ENCODE measurements around the gene ITPR2.
A peak's percentile ranks its signal among the peaks of the same experiment; 100 is the strongest.

The ITPR2 gene

GRCh38 chr12:26704214-26704613 is 128.8 kb downstream of the ITPR2 start:
- no peak overlapping the region for H4K91ac ChIP-seq (ENCODE audit: low read length)
- no peak overlapping the region for H2BK15ac ChIP-seq (ENCODE audit: low read depth, poor library complexity, severe bottlenecking)
- no peaks in the 10 kb centered on the region for H3K9me3 ChIP-seq (ENCODE audit: control insufficient read depth, low read length)
- H3K4me3 ChIP-seq (ENCODE audit: insufficient read depth in 1 of 2, low read depth in 1 of 2, low read length in 2 of 2): no peak overlapping the region
- peaks cover 1% of the 10 kb centered on the region for H3K79me1 ChIP-seq (replicated peaks; ENCODE audit: low read length, poor library complexity, severe bottlenecking)
- H3K27me3 ChIP-seq (ENCODE audit: control insufficient read depth in 1 of 2, insufficient read depth in 1 of 2, low read length in 2 of 2): no peaks in the 10 kb centered on the region
- H3K23ac ChIP-seq (ENCODE audit: low read length in 2 of 2): no peak overlapping the region
- H2BK5ac ChIP-seq (ENCODE audit: low read depth, low read length, poor library complexity, severe bottlenecking): no peak overlapping the region
- H3K4me2 ChIP-seq (ENCODE audit: low read length, poor library complexity, severe bottlenecking): no peak overlapping the region
- no peak overlapping the region for H3K9ac ChIP-seq (ENCODE audit: low read length)
- no peak overlapping the region for H3K18ac ChIP-seq (ENCODE audit: low read depth in 1 of 2, low read length in 2 of 2)
- H3K4ac ChIP-seq (ENCODE audit: low read depth in 1 of 2, low read length in 2 of 2): no peak overlapping the region
- WGBS: 100% methylated on average over 1 of the region's 1 CpG
- H2BK120ac ChIP-seq (ENCODE audit: low read depth, low read length): no peak overlapping the region
- no peak overlapping the region for H3K14ac ChIP-seq (ENCODE audit: low read length in 2 of 2)
- no peak overlapping the region for H3K27ac ChIP-seq (ENCODE audit: low read length, poor library complexity, severe bottlenecking)
- no peak overlapping the region for H2AK5ac ChIP-seq (ENCODE audit: low read length, severe bottlenecking)
- H2BK12ac ChIP-seq (ENCODE audit: low read length in 2 of 2): no peak overlapping the region
- no peak overlapping the region for H4K8ac ChIP-seq (ENCODE audit: low read length)
- no peak overlapping the region for H2AFZ ChIP-seq (ENCODE audit: low read depth, low read length)
- peaks cover 0 to 2% of the 10 kb centered on the region in 2 experiments for H3K36me3 ChIP-seq (ENCODE audit: control insufficient read depth in 1 of 2, insufficient read depth in 2 of 2, low read depth in 1 of 2, low read length in 2 of 2)
- no peaks in the 10 kb centered on the region for H3K4me1 ChIP-seq (ENCODE audit: control insufficient read depth, insufficient read depth, low read depth, low read length)
- no peak for DNase-seq

DNA sequence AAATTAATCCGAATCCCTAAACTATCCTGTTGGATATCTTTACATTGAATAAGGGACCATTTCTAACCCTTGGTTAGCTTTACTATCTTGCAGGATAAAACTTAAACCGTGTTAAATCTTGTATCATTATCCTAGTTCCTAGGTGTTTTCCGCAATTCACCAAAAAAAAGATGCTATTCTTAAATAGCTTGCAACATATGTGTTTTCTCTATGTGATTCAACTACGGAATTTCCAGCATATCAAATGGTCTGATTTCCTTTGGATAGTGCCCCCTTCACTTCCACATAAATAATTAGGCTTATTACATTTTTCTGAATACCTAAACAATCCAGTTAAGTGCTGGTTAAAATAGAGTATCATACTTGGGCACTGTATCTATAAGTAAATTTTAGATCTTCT is 130.3 kb downstream of the ITPR2 start:
- Histone ChIP-seq H2AK5ac (ENCODE audit: low read length, severe bottlenecking) (no peak overlapping the region), H3K4me2 (ENCODE audit: low read length, poor library complexity, severe bottlenecking) (no peak overlapping the region), H3K4me1 (ENCODE audit: control insufficient read depth, insufficient read depth, low read depth, low read length) (no peaks in the 10 kb centered on the region)

GRCh38 chr12:26701604-26702215 is 131.3 kb downstream of the ITPR2 start:
- Histone ChIP-seq H2AFZ (ENCODE audit: low read depth, low read length) (no peak overlapping the region), H3K27ac (ENCODE audit: low read length, poor library complexity, severe bottlenecking) (no peak overlapping the region), H3K9ac (ENCODE audit: low read length) (no peak overlapping the region), H3K18ac (ENCODE audit: low read depth in 1 of 2, low read length in 2 of 2) (no peak overlapping the region), H2BK5ac (ENCODE audit: low read depth, low read length, poor library complexity, severe bottlenecking) (no peak overlapping the region), H2BK12ac (ENCODE audit: low read length in 2 of 2) (no peak overlapping the region), H2AK5ac (ENCODE audit: low read length, severe bottlenecking) (no peak overlapping the region), H3K4me2 (ENCODE audit: low read length, poor library complexity, severe bottlenecking) (no peak overlapping the region), H2BK15ac (ENCODE audit: low read depth, poor library complexity, severe bottlenecking) (no peak overlapping the region), H4K8ac (ENCODE audit: low read length) (no peak overlapping the region), H3K4me1 (ENCODE audit: control insufficient read depth, insufficient read depth, low read depth, low read length) (no peaks in the 10 kb centered on the region), H3K4me3 (ENCODE audit: insufficient read depth in 1 of 2, low read depth in 1 of 2, low read length in 2 of 2) (no peak overlapping the region), H4K91ac (ENCODE audit: low read length) (no peak overlapping the region), H3K9me3 (ENCODE audit: control insufficient read depth, low read length) (no peaks in the 10 kb centered on the region), H3K36me3 (ENCODE audit: control insufficient read depth in 1 of 2, insufficient read depth in 2 of 2, low read depth in 1 of 2, low read length in 2 of 2) (peaks cover 0 to 5% of the 10 kb centered on the region in 2 experiments), H3K23ac (ENCODE audit: low read length in 2 of 2) (no peak overlapping the region), H3K79me1 (replicated peaks; ENCODE audit: low read length, poor library complexity, severe bottlenecking) (peaks cover 4% of the 10 kb centered on the region), H3K4ac (ENCODE audit: low read depth in 1 of 2, low read length in 2 of 2) (no peak overlapping the region), H2BK120ac (ENCODE audit: low read depth, low read length) (no peak overlapping the region), H3K27me3 (ENCODE audit: control insufficient read depth in 1 of 2, insufficient read depth in 1 of 2, low read length in 2 of 2) (no peaks in the 10 kb centered on the region), H3K14ac (ENCODE audit: low read length in 2 of 2) (no peak overlapping the region)
- DNase-seq: peak; percentile 67
- no CpG with 5 or more reads among the region's 1 CpG for WGBS

More for the DNA sequence above, 130.3 kb downstream of the ITPR2 start:
- DNase-seq: no peak
- Histone ChIP-seq H2BK15ac (ENCODE audit: low read depth, poor library complexity, severe bottlenecking) (no peak overlapping the region), H2BK5ac (ENCODE audit: low read depth, low read length, poor library complexity, severe bottlenecking) (no peak overlapping the region), H2AFZ (ENCODE audit: low read depth, low read length) (no peak overlapping the region), H3K4ac (ENCODE audit: low read depth in 1 of 2, low read length in 2 of 2) (no peak overlapping the region), H3K27me3 (ENCODE audit: control insufficient read depth in 1 of 2, insufficient read depth in 1 of 2, low read length in 2 of 2) (no peaks in the 10 kb centered on the region), H4K8ac (ENCODE audit: low read length) (no peak overlapping the region), H3K18ac (ENCODE audit: low read depth in 1 of 2, low read length in 2 of 2) (no peak overlapping the region), H3K9ac (ENCODE audit: low read length) (no peak overlapping the region), H3K4me3 (ENCODE audit: insufficient read depth in 1 of 2, low read depth in 1 of 2, low read length in 2 of 2) (no peak overlapping the region), H2BK120ac (ENCODE audit: low read depth, low read length) (no peak overlapping the region), H3K79me1 (replicated peaks; ENCODE audit: low read length, poor library complexity, severe bottlenecking) (peaks cover 1% of the 10 kb centered on the region), H3K23ac (ENCODE audit: low read length in 2 of 2) (no peak overlapping the region), H3K27ac (ENCODE audit: low read length, poor library complexity, severe bottlenecking) (no peak overlapping the region), H3K36me3 (ENCODE audit: control insufficient read depth in 1 of 2, insufficient read depth in 2 of 2, low read depth in 1 of 2, low read length in 2 of 2) (peaks cover 0 to 2% of the 10 kb centered on the region in 2 experiments), H4K91ac (ENCODE audit: low read length) (no peak overlapping the region), H2BK12ac (ENCODE audit: low read length in 2 of 2) (no peak overlapping the region), H3K14ac (ENCODE audit: low read length in 2 of 2) (no peak overlapping the region), H3K9me3 (ENCODE audit: control insufficient read depth, low read length) (no peaks in the 10 kb centered on the region)
- WGBS: 95% methylated on average over 4 of the region's 4 CpGs

GRCh38 chr12:26700430-26700829 is 132.6 kb downstream of the ITPR2 start:
- H3K18ac ChIP-seq (ENCODE audit: low read depth in 1 of 2, low read length in 2 of 2): no peak overlapping the region
- peak overlapping the region in 1 of 2 experiments; percentile 57 for H3K4ac ChIP-seq (ENCODE audit: low read depth in 1 of 2, low read length in 2 of 2)
- H3K9me3 ChIP-seq (ENCODE audit: control insufficient read depth, low read length): no peaks in the 10 kb centered on the region
- peaks cover 6% of the 10 kb centered on the region for H3K79me1 ChIP-seq (replicated peaks; ENCODE audit: low read length, poor library complexity, severe bottlenecking)
- H3K27me3 ChIP-seq (ENCODE audit: control insufficient read depth in 1 of 2, insufficient read depth in 1 of 2, low read length in 2 of 2): no peaks in the 10 kb centered on the region
- H2AFZ ChIP-seq (ENCODE audit: low read depth, low read length): no peak overlapping the region
- no peak overlapping the region for H2BK120ac ChIP-seq (ENCODE audit: low read depth, low read length)
- no peak overlapping the region for H2BK15ac ChIP-seq (ENCODE audit: low read depth, poor library complexity, severe bottlenecking)
- no peaks in the 10 kb centered on the region for H3K4me1 ChIP-seq (ENCODE audit: control insufficient read depth, insufficient read depth, low read depth, low read length)
- no peak overlapping the region for H2AK5ac ChIP-seq (ENCODE audit: low read length, severe bottlenecking)
- H3K4me2 ChIP-seq (ENCODE audit: low read length, poor library complexity, severe bottlenecking): no peak overlapping the region
- H3K36me3 ChIP-seq (ENCODE audit: control insufficient read depth in 1 of 2, insufficient read depth in 2 of 2, low read depth in 1 of 2, low read length in 2 of 2): peaks cover 0 to 5% of the 10 kb centered on the region in 2 experiments
- H3K4me3 ChIP-seq (ENCODE audit: insufficient read depth in 1 of 2, low read depth in 1 of 2, low read length in 2 of 2): no peak overlapping the region
- no peak overlapping the region for H4K91ac ChIP-seq (ENCODE audit: low read length)
- DNase-seq: no peak
- H3K23ac ChIP-seq (ENCODE audit: low read length in 2 of 2): no peak overlapping the region
- H3K27ac ChIP-seq (ENCODE audit: low read length, poor library complexity, severe bottlenecking): no peak overlapping the region
- no peak overlapping the region for H2BK5ac ChIP-seq (ENCODE audit: low read depth, low read length, poor library complexity, severe bottlenecking)
- 84% methylated on average over 4 of the region's 4 CpGs for WGBS
- no peak overlapping the region for H3K14ac ChIP-seq (ENCODE audit: low read length in 2 of 2)
- H3K9ac ChIP-seq (ENCODE audit: low read length): no peak overlapping the region
- no peak overlapping the region for H4K8ac ChIP-seq (ENCODE audit: low read length)
- H2BK12ac ChIP-seq (ENCODE audit: low read length in 2 of 2): no peak overlapping the region

Measured in mesenchymal stem cell (in vitro differentiated cells and primary cell).